Glutamatergic neuron (in vitro differentiated cells): ENCODE data around the gene RNF212. TPM values are rescaled to one million over a fixed set of nuclear protein-coding genes. Genes with fewer than 3 reads are reported as not detected.

Source experiments
- DNase-seq: peaks from one replicate; pipeline ENCODE4 v3.0.0; 2022
- H3K27ac Mint-ChIP-seq: one replicate; pipeline ENCODE4 v1.8.0; 2020; ENCODE audit warnings: mild to moderate bottlenecking, mixed read lengths, inconsistent platforms; ENCODE audit not compliant: unreplicated experiment
- H3K27me3 Mint-ChIP-seq: one replicate; pipeline ENCODE4 v1.8.0; 2020; ENCODE audit warnings: mild to moderate bottlenecking, moderate library complexity, mixed read lengths, inconsistent platforms; ENCODE audit not compliant: unreplicated experiment
- H3K36me3 Mint-ChIP-seq: one replicate; pipeline ENCODE4 v1.8.0; 2020; ENCODE audit warnings: mild to moderate bottlenecking, mixed read lengths, inconsistent platforms; ENCODE audit not compliant: unreplicated experiment
- H3K4me1 Mint-ChIP-seq: one replicate; pipeline ENCODE4 v1.8.0; 2020; ENCODE audit warnings: mild to moderate bottlenecking, low read depth, mixed read lengths, inconsistent platforms; ENCODE audit not compliant: unreplicated experiment
- H3K4me3 Mint-ChIP-seq: one replicate; pipeline ENCODE4 v1.8.0; 2020; ENCODE audit warnings: mild to moderate bottlenecking, mixed read lengths, inconsistent platforms; ENCODE audit not compliant: unreplicated experiment
- H3K9me3 Mint-ChIP-seq: one replicate; pipeline ENCODE4 v1.8.0; 2020; ENCODE audit warnings: mild to moderate bottlenecking, moderate library complexity, mixed read lengths, inconsistent platforms; ENCODE audit not compliant: unreplicated experiment
- CTCF ChIP-seq: fragments of 200-600 bp; sonication (generic); IDR thresholded peaks from one replicate; pipeline ENCODE4 v1.5.0; 2021; ENCODE audit not compliant: partially characterized antibody, unreplicated experiment
- total RNA-seq: library from RNA; stranded (reverse); fragmentation: NEBNext Ultra II Directional; extraction: Animal tissue kit (Norgen Biotek cat#: 25700); gene quantifications from one replicate; pipeline ENCODE4 v1.2.1, GENCODE V29; 2021; ENCODE audit not compliant: unreplicated experiment

The RNF212 gene
- total RNA-seq, 1 donor from 2014 or later, result 11.1 TPM

- Mint-ChIP-seq H3K9me3 (peaks cover 3% of the 10 kb centered on the region), H3K4me1 (no peaks in the 10 kb centered on the region), H3K4me3 (no peak overlapping the region), H3K27me3 (peaks cover 6% of the 10 kb centered on the region), H3K27ac (no peak overlapping the region), H3K36me3 (peaks cover 19% of the 10 kb centered on the region)
- no peak for TF ChIP-seq CTCF
- DNase-seq, result no peak
Measured at GRCh38 chr4:1097553-1097952, 15.8 kb downstream of the RNF212 start.

- Mint-ChIP-seq H3K27me3 (peaks cover 10% of the 10 kb centered on the region), H3K36me3 (peaks cover 13% of the 10 kb centered on the region), H3K27ac (no peak overlapping the region), H3K9me3 (peaks cover 3% of the 10 kb centered on the region), H3K4me1 (no peaks in the 10 kb centered on the region), H3K4me3 (no peak overlapping the region)
- no peak for DNase-seq
- TF ChIP-seq CTCF, result no peak
Measured at GRCh38 chr4:1096841-1097240, 16.5 kb downstream of the RNF212 start.

- TF ChIP-seq CTCF, result no peak
- Mint-ChIP-seq H3K4me3 (no peak overlapping the region), H3K27me3 (peaks cover 9% of the 10 kb centered on the region)
Measured at GRCh38 chr4:1094336-1094690, 19.1 kb downstream of the RNF212 start.

GRCh38 chr4:1093391-1094335 lies 19.7 kb downstream of the RNF212 start:
- Mint-ChIP-seq H3K4me1 (no peaks in the 10 kb centered on the region), H3K27ac (no peak overlapping the region), H3K9me3 (peaks cover 12% of the 10 kb centered on the region), H3K27me3 (peaks cover 7% of the 10 kb centered on the region), H3K36me3 (peaks cover 8% of the 10 kb centered on the region), H3K4me3 (no peak overlapping the region)
- TF ChIP-seq CTCF, result no peak
- DNase-seq, result no peak

More at GRCh38 chr4:1094336-1094690, 19.1 kb downstream of the RNF212 start:
- DNase-seq, result no peak
- Mint-ChIP-seq H3K4me1 (no peaks in the 10 kb centered on the region), H3K9me3 (peaks cover 9% of the 10 kb centered on the region), H3K27ac (no peak overlapping the region), H3K36me3 (peaks cover 10% of the 10 kb centered on the region)

- Mint-ChIP-seq H3K4me3 (no peak overlapping the region), H3K4me1 (no peaks in the 10 kb centered on the region), H3K36me3 (peaks cover 13% of the 10 kb centered on the region), H3K9me3 (peaks cover 17% of the 10 kb centered on the region), H3K27me3 (peaks cover 9% of the 10 kb centered on the region), H3K27ac (no peak overlapping the region)
- no peak for TF ChIP-seq CTCF
- DNase-seq, result no peak
Measured at GRCh38 chr4:1092983-1093361, 20.4 kb downstream of the RNF212 start.
